SKM-1 (cell line): ENCODE data around the gene RAB37.

ENCODE experiments used
- DNase-seq: peaks from one replicate; lab custom pipeline; 2025; ENCODE audit not compliant: unreplicated experiment; lab: John Stamatoyannopoulos, UW

Gene RAB37

DNA sequence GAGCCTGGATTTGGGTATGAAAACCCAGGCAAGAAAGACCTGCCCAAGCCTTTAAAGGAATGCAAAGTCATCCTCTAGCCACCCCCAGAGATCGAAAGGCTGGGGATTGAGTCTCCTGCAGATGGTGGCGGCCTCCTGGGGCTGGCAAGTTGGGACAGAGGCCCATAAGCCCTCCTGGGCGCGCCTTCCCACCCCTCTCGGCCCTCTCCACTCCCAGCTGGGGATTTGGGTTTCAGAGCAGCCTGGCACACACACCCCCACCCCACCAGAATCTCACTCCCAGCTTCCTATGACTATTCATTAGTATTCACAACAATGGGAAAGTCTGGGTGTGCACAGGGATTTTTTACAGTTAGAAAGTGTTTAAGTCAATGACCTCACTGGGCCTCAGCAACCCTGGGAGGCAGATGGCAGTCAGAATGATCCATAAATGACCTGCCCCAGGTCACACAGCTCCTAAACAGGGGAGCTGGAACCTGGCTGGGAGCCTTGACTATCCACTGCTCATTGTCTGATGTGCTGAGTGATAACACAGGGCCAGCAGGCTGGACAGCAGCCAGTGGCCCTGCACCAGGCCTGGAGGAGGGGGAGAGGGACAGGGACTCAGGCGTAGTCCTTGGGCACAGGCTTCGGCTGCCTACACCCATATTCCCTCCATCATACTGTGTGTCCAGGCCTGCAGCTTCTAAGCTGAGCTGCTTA is 23.5 kb downstream of the RAB37 start:
- no peak for DNase-seq

DNA sequence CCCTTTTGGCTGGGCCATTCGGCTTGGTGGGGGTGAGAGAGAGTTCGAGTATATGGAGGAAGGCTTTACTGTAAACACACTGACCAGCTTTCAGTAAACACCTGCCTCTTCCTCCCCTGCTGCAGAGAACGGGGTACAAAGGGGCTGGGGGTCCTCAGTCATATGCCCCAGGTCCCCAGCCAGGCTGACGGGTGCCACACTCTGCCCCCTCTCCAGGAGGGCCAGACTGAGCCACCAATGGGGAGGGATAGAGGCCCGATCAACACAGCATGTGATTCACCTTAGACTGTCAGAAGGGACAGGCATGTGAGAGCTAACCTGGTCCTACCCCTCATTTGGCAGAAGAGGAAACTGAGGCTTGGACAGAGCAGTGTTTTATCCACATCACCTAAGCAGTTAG is 24.4 kb downstream of the RAB37 start:
- no peak for DNase-seq

DNA sequence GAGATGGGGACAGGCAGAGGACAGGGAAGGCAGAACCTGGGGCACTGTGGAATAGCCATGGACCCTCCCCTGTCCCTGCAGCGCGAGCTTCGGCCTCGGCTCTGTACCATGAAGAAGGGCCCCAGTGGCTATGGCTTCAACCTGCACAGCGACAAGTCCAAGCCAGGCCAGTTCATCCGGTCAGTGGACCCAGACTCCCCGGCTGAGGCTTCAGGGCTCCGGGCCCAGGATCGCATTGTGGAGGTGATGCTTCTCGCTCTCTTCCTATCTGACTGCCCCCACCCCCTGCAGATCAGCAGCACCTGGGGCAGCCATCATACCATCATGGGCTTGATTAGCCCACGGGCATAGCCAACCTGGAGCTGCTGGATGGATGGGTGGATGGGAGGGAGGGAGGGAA is 24.9 kb downstream of the RAB37 start:
- DNase-seq, result no peak

DNA sequence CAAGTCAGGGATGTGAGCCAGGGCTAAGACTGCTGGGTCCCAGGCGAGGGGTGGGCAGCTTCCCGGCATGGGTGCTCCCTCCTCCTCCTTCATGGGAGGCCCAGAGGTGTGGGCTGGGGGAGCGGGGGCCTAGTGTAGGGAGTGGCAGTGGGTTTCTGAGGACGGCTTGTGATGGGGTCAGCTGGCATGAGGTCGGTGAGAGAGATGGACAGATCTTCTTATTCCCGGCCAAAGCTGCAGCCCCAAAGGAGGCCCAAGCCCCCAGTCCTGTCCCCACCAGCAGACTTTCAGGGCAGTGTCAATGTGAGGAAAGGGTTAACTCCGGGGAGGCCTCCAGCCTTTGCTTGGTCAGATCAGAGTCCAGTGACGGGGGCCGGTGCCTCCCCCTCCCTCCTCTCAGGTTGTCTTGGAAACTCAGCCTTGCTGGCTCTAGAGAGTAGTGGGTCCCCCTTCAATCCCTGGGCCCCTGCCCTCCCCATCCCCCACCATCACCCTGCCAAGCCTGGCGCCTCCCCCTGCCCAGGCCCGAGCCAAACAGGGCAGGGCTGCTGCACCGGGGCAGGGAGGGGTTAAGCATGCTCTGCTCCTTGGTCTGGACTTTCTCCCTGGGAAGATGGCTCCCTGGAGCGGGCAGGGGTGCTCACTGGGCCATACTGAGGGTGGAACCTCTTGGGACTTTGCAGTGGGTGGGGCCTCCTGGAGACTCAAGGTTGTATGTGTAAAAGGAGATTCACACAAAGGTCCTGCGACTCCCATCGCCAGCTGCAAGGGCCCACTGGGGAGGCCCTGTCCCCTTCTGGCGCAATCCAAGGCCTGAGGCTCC is 26.7 kb downstream of the RAB37 start:
- DNase-seq, result no peak

DNA sequence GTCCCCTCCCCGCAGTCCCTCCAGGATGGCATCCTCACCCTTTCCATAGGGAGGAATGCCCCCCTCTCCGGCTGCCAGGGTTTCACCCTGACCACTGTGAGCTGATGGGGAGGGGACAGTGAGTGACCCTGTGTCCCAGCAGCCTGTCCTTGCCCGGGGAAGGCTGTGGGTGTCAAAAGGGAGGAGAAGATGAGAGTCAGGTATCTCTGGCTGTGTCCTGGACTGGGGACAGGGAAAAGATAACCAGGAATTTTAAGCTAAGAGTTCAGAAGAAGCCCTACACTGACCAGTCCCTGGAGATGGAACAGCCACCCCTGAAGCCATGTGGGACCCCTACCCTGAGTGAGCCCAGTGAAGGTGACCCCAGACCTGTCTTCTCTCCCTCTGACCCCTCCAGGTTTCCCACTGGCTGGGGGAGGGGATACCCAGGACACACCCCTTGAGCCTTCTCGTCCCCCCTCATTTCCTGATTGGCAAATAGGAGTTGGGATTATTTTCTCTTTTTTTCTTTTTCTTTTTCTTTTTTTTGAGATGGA is 27.8 kb downstream of the RAB37 start:
- DNase-seq, result no peak

DNA sequence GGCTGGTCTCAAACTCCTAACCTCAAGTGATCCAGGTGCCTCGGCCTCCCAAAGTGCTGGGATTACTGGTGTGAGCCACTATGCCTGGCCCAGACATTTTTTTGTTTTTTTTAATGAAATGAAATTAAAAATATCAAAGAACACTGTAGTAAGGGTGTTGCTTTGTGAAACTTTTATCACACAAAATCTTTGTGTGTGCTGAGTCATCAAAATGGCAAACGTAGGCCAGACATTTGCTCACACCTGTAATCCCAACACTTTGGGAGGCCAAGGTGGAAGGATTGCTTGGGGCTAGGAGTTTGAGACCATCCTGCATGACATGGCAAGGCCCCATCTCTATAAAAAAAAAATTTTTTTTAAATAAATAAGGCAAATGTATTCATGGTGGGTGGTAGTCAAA is 29.4 kb downstream of the RAB37 start:
- no peak for DNase-seq

DNA sequence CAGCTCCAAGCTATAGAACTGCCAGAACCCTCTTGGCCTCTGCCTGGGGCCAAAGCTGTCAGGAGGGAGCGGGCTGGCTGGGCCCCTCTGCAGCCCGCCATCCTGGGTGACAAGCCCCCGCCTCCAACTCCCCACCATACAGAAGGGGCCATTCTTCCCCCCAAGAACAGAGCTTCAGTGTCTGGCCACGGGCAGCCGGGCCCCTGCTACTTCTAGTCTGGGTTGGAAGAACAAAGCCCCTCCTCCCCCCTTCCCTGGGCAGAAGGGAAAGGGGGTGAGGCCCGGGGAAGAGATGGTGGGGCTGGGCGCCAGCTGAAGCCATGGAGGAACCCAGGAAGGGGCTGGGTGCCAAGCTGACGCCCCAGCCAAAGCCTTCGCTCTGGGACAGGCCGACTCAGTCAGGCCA is 30.1 kb downstream of the RAB37 start:
- DNase-seq, result no peak

DNA sequence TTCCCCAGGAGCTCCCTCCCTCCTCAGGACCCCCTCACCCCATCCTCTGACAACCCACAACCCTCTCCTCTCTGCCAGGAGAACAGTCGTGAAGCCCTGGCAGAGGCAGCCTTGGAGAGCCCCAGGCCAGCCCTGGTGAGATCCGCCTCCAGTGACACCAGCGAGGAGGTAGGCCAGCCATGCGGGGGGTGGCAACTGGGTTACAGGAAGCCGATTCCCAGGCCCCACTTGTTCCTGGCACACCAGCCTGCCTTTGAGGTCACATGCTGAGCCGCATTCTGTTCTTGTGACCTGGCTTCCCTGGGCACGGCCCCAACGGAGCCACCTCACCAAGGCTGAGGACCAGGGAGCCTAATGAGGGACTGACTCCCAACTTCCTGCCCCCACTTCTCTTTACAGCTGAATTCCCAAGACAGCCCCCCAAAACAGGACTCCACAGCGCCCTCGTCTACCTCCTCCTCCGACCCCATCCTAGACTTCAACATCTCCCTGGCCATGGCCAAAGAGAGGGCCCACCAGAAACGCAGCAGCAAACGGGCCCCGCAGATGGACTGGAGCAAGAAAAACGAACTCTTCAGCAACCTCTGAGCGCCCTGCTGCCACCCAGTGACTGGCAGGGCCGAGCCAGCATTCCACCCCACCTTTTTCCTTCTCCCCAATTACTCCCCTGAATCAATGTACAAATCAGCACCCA is 31.2 kb downstream of the RAB37 start:
- no peak for DNase-seq

DNA sequence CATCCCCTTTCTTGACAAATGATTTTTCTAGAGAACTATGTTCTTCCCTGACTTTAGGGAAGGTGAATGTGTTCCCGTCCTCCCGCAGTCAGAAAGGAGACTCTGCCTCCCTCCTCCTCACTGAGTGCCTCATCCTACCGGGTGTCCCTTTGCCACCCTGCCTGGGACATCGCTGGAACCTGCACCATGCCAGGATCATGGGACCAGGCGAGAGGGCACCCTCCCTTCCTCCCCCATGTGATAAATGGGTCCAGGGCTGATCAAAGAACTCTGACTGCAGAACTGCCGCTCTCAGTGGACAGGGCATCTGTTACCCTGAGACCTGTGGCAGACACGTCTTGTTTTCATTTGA is 31.7 kb downstream of the RAB37 start:
- DNase-seq, result no peak

DNA sequence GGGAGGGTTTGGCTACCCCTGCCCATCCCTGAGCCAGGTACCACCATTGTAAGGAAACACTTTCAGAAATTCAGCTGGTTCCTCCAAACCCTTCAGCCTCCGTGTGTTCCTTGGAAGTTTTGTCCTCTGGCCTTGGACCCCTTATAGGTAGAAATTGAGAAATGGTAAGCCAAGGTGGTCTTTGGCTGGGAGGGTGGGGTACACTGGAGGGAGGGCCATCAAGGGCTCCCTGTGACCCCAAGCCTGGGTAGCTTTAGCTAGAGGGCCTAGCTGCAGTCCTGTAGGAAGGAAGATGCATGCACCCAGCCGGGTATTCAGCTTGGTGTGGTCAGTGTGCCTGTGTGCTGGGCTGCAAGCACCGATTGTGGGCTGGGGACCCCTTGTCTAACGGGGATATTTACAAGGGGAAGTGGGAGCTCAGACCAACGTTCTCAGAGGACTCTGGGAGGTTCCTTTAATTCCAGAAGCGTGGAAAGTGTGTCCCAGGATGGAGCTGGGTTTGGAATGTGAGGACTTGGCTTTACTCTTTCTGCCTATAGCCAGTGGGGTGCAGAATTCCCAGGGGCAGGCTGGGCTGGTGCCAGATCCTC is 32.3 kb downstream of the RAB37 start:
- DNase-seq, result no peak

DNA sequence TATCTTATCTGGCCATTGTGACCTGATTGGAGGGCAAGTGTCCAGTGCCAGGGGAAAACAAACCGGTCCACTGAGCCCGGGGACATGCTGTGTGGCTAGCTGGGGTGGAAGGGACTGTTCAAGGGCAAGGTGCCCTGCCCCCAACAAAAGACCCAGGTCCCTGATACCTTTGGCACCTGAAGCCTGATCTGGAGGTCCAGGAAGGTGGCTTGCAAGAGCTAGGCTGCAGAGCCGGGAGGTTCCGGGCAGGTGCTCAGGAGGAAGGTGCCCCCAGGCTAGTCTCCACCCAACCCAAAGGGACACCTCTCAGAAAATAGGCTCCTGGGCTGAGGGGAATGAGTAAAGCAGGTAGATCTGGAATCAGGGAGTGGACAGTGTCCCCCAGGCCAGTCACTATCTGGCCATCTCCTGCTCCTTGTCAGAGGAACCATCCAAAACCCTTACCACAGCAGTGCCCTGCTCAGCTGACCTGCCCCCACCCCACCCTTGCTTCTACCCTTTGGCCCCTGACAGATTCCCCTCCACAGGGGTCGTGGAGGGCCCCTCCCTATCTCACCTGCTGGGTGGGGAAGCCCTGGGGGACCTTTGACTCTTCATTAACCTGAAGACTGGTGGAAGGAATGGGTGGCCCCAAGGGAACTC is 32.9 kb downstream of the RAB37 start:
- no peak for DNase-seq

DNA sequence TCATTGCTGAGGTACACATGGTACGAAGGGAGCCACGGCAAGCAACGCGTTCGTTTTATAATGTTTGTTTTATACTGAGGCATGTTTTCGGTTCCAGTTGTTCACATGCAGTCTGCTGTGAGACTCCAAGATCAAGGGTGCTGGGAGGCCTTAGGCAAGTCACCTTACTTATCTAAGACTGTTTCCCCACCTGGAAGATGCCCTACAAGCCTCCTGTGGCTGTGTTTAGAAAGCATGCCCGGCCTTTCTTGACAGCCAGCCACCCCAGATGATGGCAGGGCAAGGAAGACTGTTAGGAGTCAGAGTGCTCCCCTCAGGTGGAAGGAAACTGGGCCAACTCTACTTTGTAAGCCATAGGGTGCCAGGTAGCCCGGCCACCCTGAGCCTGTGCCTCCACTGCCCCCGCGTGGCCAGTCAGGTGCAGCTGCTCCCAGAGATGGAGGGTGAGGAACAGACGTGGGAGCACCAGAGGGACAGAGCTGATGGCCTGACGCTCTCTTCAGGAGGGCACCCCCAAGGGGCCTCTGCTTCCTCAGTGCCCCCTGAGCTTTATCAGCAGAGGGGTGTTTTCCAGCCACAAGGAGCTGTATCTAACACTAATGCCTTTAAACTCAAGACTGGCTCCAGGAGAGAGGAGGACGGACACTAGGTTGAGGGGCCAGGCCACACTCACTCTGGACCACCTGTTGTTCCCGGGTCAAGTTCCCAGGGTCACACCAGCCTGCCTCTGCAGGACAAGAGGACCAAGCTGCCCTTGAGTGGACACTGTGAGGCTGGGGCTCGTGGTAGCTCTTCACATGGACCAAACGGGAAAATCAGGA is 33.7 kb downstream of the RAB37 start:
- peak; percentile 29 for DNase-seq

DNA sequence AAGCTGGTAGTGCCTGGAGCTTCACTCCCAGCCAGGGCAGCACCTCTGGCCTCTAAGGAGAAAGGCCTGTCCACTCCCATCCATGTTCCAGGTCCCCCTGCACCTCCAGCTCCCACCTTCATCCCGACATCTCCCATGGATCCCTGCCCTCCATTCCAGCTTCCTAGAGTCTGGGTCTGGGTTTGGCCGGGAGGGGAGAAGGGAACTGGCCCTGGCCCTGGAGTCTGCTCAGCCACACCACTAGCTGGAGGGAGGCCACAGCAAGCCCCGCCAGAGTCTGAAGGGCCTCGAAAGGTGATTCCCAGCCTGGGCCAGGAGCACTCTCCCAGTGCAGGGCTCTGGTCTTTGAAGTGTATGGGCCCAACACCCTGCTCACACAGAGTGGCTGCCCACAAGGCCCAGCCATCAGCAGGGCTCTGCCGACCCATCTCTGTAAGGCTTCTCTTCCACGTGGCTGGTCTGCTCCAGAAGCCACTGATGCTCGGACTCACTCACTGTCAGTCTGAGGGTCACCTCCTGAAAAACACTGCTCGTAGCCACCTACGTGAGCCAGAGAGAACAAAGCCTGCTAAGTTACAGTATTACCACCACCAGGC is 34.4 kb downstream of the RAB37 start:
- no peak for DNase-seq

DNA sequence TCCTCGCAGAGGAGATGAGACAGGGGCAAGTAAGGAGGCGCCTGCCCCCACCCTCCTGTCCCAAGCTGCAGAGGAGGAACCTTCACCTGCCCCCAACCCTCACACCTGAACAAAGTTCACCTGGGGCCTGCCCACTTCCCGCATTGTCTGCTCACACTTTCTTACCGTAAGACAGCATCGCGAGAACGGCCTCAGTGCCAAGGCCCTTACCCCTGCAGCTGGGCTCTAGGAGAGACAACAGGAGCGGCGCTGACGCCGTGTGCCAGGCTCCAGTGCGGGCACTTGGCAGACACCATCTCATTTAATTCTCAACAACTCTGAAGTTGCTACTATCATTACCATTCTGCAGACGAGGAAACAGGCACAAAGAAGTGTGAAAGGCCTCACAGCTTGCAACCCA is 35.0 kb downstream of the RAB37 start:
- DNase-seq, result no peak

DNA sequence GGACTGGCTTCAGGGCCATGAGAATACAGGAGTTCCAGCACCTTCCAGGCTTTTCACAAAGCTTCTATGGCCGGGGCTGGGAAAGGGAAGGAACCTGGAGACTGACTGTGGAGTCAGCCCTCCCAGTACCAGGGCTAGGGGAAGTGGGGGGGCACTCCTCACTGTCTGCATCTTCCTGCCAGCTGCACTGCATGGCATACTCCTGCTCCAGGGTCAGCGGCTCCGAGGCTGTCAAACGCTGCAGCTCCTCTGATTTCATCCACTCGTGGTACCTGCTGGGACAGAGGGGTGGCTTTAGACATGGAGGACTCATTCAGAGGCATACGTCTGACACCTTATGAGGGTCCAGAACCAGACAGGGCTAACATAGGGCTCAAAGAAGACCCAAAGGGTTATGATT is 36.4 kb downstream of the RAB37 start:
- no peak for DNase-seq

DNA sequence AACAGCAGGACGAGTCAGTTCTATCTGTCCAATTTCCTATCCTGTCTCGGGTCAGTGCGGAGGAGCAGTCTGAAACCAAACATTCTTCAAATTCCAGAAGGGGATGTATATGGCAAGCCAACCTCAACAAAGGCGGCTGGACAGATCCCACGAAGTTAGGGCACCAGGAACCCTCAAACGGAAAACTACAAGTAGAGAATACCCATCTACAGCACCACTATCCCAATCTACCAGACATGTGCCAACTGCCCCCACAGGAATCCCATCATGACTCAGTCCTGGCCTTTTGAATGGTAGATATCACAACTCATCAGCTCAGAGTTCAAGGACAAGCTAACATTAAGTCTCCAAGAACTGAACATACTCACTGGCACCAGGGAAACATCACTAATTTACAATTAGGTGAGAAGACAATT is 36.8 kb downstream of the RAB37 start:
- DNase-seq, result no peak

DNA sequence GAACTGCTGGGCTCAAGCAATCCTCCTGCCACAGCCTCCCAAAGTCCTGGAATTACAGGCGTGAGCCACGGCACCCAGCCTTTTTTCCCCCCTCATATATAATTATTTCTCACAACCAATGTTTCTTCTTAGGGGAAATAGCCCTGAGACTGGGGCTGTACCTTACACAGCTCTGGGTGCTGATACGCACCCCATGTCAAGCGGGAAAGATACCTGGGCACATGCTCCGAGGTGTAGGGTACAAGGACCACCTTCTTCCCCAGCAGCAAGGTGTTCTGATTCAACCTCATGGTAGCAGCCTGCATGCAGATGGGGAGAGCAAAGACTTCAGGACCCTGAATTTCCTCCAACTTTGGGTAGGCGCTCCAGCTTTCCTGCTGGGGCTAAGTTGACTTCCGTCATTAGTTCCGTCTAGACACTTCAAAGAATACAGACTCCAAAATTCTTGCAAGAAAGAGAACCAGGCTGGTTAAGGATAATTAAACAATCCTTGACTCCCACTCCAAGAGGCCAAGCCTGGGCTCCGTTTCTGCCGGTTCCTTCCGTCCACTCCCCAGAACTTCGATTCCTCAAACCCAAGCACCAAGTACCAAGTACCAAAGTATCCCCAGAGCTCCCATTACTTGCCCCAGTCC is 38.5 kb downstream of the RAB37 start:
- no peak for DNase-seq

DNA sequence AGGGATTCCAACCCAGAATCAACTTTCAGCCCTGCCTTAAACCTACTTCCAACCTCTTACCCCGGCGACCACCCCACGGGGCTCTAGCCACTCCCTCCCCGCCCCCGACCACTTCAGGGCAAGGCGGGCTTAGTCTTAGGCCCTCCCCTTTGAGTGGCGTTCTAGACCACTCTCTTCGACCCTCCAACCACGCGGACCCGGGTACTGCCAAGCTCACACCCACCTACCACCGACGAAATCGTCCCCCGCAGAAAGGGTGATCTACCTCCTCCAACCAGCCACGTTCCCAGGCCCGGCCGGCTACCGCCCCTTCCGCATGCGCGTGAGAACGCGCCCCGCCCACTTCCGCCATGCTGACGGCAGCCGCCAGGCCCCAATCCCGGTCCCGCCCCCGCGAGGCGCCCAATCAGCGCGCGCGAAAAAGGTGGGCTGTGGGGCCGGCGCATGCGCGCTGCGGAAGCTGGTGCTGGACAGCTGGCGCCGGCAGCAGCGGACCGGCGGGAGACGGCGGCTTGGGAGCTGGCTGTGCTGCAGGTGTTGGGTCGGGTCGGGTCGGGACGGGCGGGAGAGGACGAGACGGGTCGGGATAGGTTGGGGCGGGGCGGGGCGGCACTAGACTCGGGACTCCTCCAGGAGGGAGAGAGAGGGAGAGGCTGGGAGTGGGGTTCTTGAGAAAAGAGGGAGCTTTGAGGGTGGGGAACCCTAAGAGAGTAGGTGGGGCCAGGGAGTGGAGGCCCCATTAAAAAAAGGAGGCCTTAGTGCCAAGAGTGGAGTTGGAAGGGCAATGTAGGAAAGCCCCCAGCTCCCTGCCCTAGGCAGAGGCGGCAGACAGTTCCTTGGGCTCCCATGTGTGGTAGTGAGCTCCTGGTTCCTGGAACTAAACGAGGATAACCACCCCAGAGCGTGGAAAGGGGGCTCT is 39.2 kb downstream of the RAB37 start, which contains the start of gene NAT9:
NAT9 (minus strand) TSS at position 302 of the 919 bp plus-strand sequence. CDS start 647 bp downstream, outside the sequence.
- peak; percentile 90 for DNase-seq
